ENCODE measurements around the gene CDK15. TPM values are rescaled to one million over a fixed set of nuclear protein-coding genes. Genes with fewer than 3 reads are reported as not detected.

Gene CDK15
- polyA plus RNA-seq, 2 of the 4 experiments (the other 2 are of a cell fraction), result not detected

DNA sequence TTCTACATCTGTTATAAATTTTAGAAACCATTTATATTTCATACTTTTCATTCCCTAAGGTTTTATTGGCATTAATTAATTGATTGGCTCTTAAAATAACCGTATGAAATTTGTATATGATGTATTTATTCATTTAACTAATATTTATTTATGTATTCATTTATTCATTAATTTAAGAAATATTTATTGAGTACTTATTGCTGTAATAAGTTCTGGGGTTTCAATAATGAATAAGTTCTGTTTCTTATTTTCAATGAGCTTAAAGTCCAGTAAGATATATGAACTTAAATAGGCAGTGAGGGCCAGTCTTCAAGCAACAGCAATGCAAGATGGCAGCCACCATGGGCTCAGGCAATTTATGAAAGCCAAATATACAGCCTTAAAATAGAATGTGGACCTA, 17.9 kb downstream of the CDK15 start:
- DNase-seq (ENCODE audit: low read depth in 1 of 2, low spot score in 1 of 2) (no peak), ATAC-seq (no peak), FAIRE-seq (no peak)
- 8% methylated on average over 1 of the region's 1 CpG for WGBS (ENCODE audit: missing lambda C conversion rate)
- ChIA-PET CTCF (interaction anchor here (1.0 kb wide), 1 partner anchor 36 kb away, joined by 3 read pairs; no protein-coding TSS in a partner anchor), POLR2A (no interaction called here)
- Histone ChIP-seq H3K4me2 (no peak overlapping the region), H3K4me1 (no peaks in the 10 kb centered on the region), H3K9me3 (no peaks in the 10 kb centered on the region), H3K27ac (no peak overlapping the region), H3K4me3 (no peak overlapping the region)
- TF ChIP-seq POLR2AphosphoS2 (conservative IDR thresholded peaks at IDR 0.05; ENCODE audit: low read length) (no peak), JUN (IDR thresholded peaks at IDR 0.05) (no peak), CBX8 (IDR thresholded peaks at IDR 0.05) (no peak), NPAS2 (CRISPR knock-in tag; IDR thresholded peaks at IDR 0.05; ENCODE audit: borderline replicate concordance) (no peak), RARB (CRISPR knock-in tag; IDR thresholded peaks at IDR 0.05) (no peak), PHF8 (IDR thresholded peaks at IDR 0.05; ENCODE audit: borderline replicate concordance, low read depth) (no peak), CHD2 (IDR thresholded peaks at IDR 0.05; ENCODE audit: low read length, partially characterized antibody) (no peak), TFCP2L1 (CRISPR knock-in tag; IDR thresholded peaks at IDR 0.05) (no peak), RCOR1 (IDR thresholded peaks at IDR 0.05; ENCODE audit: low read depth, low read length) (no peak), NR3C1 (IDR thresholded peaks at IDR 0.05) (no peak), KDM1A (IDR thresholded peaks at IDR 0.05; ENCODE audit: low read depth) (no peak)
- TF ChIP-seq, protein P1, sequence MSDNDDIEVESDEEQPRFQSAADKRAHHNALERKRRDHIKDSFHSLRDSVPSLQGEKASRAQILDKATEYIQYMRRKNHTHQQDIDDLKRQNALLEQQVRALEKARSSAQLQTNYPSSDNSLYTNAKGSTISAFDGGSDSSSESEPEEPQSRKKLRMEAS (IDR thresholded peaks at IDR 0.05), result no peak
- TF ChIP-seq, protein P2, sequence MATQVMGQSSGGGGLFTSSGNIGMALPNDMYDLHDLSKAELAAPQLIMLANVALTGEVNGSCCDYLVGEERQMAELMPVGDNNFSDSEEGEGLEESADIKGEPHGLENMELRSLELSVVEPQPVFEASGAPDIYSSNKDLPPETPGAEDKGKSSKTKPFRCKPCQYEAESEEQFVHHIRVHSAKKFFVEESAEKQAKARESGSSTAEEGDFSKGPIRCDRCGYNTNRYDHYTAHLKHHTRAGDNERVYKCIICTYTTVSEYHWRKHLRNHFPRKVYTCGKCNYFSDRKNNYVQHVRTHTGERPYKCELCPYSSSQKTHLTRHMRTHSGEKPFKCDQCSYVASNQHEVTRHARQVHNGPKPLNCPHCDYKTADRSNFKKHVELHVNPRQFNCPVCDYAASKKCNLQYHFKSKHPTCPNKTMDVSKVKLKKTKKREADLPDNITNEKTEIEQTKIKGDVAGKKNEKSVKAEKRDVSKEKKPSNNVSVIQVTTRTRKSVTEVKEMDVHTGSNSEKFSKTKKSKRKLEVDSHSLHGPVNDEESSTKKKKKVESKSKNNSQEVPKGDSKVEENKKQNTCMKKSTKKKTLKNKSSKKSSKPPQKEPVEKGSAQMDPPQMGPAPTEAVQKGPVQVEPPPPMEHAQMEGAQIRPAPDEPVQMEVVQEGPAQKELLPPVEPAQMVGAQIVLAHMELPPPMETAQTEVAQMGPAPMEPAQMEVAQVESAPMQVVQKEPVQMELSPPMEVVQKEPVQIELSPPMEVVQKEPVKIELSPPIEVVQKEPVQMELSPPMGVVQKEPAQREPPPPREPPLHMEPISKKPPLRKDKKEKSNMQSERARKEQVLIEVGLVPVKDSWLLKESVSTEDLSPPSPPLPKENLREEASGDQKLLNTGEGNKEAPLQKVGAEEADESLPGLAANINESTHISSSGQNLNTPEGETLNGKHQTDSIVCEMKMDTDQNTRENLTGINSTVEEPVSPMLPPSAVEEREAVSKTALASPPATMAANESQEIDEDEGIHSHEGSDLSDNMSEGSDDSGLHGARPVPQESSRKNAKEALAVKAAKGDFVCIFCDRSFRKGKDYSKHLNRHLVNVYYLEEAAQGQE (IDR thresholded peaks at IDR 0.05), result no peak
- TF ChIP-seq, protein P3, sequence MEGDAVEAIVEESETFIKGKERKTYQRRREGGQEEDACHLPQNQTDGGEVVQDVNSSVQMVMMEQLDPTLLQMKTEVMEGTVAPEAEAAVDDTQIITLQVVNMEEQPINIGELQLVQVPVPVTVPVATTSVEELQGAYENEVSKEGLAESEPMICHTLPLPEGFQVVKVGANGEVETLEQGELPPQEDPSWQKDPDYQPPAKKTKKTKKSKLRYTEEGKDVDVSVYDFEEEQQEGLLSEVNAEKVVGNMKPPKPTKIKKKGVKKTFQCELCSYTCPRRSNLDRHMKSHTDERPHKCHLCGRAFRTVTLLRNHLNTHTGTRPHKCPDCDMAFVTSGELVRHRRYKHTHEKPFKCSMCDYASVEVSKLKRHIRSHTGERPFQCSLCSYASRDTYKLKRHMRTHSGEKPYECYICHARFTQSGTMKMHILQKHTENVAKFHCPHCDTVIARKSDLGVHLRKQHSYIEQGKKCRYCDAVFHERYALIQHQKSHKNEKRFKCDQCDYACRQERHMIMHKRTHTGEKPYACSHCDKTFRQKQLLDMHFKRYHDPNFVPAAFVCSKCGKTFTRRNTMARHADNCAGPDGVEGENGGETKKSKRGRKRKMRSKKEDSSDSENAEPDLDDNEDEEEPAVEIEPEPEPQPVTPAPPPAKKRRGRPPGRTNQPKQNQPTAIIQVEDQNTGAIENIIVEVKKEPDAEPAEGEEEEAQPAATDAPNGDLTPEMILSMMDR (IDR thresholded peaks at IDR 0.05), result no peak
- TF ChIP-seq, protein P4, sequence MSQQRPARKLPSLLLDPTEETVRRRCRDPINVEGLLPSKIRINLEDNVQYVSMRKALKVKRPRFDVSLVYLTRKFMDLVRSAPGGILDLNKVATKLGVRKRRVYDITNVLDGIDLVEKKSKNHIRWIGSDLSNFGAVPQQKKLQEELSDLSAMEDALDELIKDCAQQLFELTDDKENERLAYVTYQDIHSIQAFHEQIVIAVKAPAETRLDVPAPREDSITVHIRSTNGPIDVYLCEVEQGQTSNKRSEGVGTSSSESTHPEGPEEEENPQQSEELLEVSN (IDR thresholded peaks at IDR 0.05; ENCODE audit: borderline replicate concordance, low read depth), result no peak
- TF ChIP-seq, protein P5, sequence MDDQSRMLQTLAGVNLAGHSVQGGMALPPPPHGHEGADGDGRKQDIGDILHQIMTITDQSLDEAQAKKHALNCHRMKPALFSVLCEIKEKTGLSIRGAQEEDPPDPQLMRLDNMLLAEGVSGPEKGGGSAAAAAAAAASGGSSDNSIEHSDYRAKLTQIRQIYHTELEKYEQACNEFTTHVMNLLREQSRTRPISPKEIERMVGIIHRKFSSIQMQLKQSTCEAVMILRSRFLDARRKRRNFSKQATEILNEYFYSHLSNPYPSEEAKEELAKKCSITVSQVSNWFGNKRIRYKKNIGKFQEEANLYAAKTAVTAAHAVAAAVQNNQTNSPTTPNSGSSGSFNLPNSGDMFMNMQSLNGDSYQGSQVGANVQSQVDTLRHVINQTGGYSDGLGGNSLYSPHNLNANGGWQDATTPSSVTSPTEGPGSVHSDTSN (IDR thresholded peaks at IDR 0.05), result no peak

DNA sequence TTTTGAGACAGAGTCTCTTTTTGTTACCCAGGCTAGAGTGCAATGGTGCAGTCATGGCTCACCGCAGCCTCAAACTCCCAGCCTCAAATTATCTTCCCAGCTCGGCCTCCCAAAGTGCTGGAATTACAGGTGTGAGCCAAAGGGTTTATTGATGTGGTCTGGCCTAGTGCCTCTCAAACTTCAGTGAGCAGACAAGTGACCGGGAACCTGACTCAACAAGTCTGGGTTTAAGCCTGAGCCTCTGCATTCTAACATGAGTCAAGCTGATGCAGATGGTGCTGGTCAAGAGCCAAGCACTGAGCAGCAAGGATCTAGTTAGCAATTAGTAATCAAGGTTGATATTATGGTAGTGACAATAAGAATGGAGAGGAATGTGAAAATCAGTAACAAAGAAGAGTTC, 21.3 kb downstream of the CDK15 start:
- WGBS (ENCODE audit: missing lambda C conversion rate), result 18% methylated on average over 3 of the region's 3 CpGs
- no peak for DNase-seq (ENCODE audit: low read depth in 1 of 2, low spot score in 1 of 2)
- no peak overlapping the region for H3K27ac ChIP-seq
- ChIA-PET POLR2A (no interaction called here), CTCF (interaction anchor here (0.9 to 1.6 kb wide), 2 partner anchors 11 to 337 kb away, joined by 3 to 7 read pairs; no protein-coding TSS in a partner anchor)
- H3K9me3 ChIP-seq, result no peaks in the 10 kb centered on the region
- H3K4me3 ChIP-seq, result no peak overlapping the region
- H3K4me2 ChIP-seq, result no peak overlapping the region
- ATAC-seq, result no peak
- TF ChIP-seq JUN (IDR thresholded peaks at IDR 0.05), result no peak
- no peak for TF ChIP-seq MYC (IDR thresholded peaks at IDR 0.05; ENCODE audit: borderline replicate concordance, low read length)
- no peak for TF ChIP-seq ZSCAN20 (CRISPR knock-in tag; IDR thresholded peaks at IDR 0.05)
- no peak for TF ChIP-seq HDAC2 (IDR thresholded peaks at IDR 0.05)
- no peak for TF ChIP-seq RAD21 (conservative IDR thresholded peaks at IDR 0.05 in 1 of 2, IDR thresholded peaks at IDR 0.05 in 1 of 2)
- TF ChIP-seq NR3C1 (IDR thresholded peaks at IDR 0.05), result no peak
- TF ChIP-seq, protein P5 (IDR thresholded peaks at IDR 0.05), result no peak
- TF ChIP-seq RFX5 (IDR thresholded peaks at IDR 0.05), result no peak
- TF ChIP-seq JUNB (IDR thresholded peaks at IDR 0.05), result no peak
- no peak for FAIRE-seq
- H3K4me1 ChIP-seq, result no peaks in the 10 kb centered on the region

Measured in A549 (cell line).